HepG2 (cell line): ENCODE results near the gene ZNF584. TPM values are rescaled to one million over a fixed set of nuclear protein-coding genes. Genes with fewer than 3 reads are reported as not detected.

Experiments used
- ATAD3A ChIP-seq: sonication (generic); formaldehyde crosslinking; IDR thresholded peaks from 2 replicates; pipeline ENCODE4 v1.4.0; 2020; ENCODE audit warnings: missing genetic modification reagents
- DR1 ChIP-seq: sonication (generic); formaldehyde crosslinking; IDR thresholded peaks from 2 replicates; pipeline ENCODE4 v1.8.0; 2021; ENCODE audit warnings: mild to moderate bottlenecking, missing genetic modification reagents, inconsistent platforms
- EED ChIP-seq: sonication (generic); formaldehyde crosslinking; IDR thresholded peaks from 2 replicates; pipeline ENCODE4 v1.5.0; 2020; ENCODE audit warnings: mild to moderate bottlenecking, missing genetic modification reagents
- FOXA1 ChIP-seq, 2 experiments: fragments of 450-650 bp in 1 of 2; sonication (generic) in 1 of 2; formaldehyde crosslinking in 1 of 2; IDR thresholded peaks; 2 replicates each; pipeline versions ENCODE4 v1.4.0 to v1.6.1; 2016 to 2020; ENCODE audit warnings: missing genetic modification reagents in 1 of 2
- IRF1 ChIP-seq: sonication (generic); formaldehyde crosslinking; IDR thresholded peaks from 2 replicates; pipeline ENCODE4 v1.4.0; 2020; ENCODE audit warnings: low read depth, mild to moderate bottlenecking, missing genetic modification reagents
- POLR2A ChIP-seq, 2 experiments: IDR thresholded peaks; 2 replicates each; pipeline ENCODE4 v1.6.1; 2011; ENCODE audit warnings: low read depth in 2 of 2, low read length in 2 of 2, mild to moderate bottlenecking in 1 of 2, moderate library complexity in 1 of 2; ENCODE audit not compliant: insufficient read depth in 1 of 2
- RFX5 ChIP-seq: IDR thresholded peaks from 2 replicates; pipeline ENCODE4 v1.6.1; 2011; ENCODE audit warnings: low read depth, low read length, improper control_type of control experiment
- RXRB ChIP-seq: IDR thresholded peaks from 2 replicates; pipeline ENCODE4 v1.6.1; 2016; ENCODE audit warnings: borderline replicate concordance, missing genetic modification reagents, missing compliant biosample characterization
- SUZ12 ChIP-seq: fragments of 150-350 bp; IDR thresholded peaks from 2 replicates; pipeline ENCODE4 v1.6.1; 2014; ENCODE audit warnings: low read depth, low read length
- UBTF ChIP-seq: sonication (generic); formaldehyde crosslinking; IDR thresholded peaks from 2 replicates; pipeline ENCODE4 v1.4.0; 2020; ENCODE audit warnings: mild to moderate bottlenecking, missing genetic modification reagents
- ZBTB34 ChIP-seq: sonication (generic); formaldehyde crosslinking; IDR thresholded peaks from 2 replicates; pipeline ENCODE4 v1.8.0; 2022; ENCODE audit warnings: mild to moderate bottlenecking, missing genetic modification reagents
- ZNF20 ChIP-seq: sonication (generic); formaldehyde crosslinking; IDR thresholded peaks from 2 replicates; pipeline ENCODE4 v1.4.0; 2020; ENCODE audit warnings: mild to moderate bottlenecking, moderate library complexity, missing genetic modification reagents
- ZNF235 ChIP-seq: sonication (generic); formaldehyde crosslinking; IDR thresholded peaks from 2 replicates; pipeline ENCODE4 v1.8.1; 2023; ENCODE audit warnings: mild to moderate bottlenecking, missing genetic modification reagents, borderline replicate concordance
- ZNF430 ChIP-seq: sonication (generic); formaldehyde crosslinking; IDR thresholded peaks from 2 replicates; pipeline ENCODE4 v1.9.0; 2021; ENCODE audit warnings: mild to moderate bottlenecking, missing genetic modification reagents
- ZNF441 ChIP-seq: sonication (generic); formaldehyde crosslinking; IDR thresholded peaks from 2 replicates; pipeline ENCODE4 v1.7.0; 2021; ENCODE audit warnings: missing genetic modification reagents, borderline replicate concordance
- ZNF468 ChIP-seq: sonication (generic); formaldehyde crosslinking; IDR thresholded peaks from 2 replicates; pipeline ENCODE4 v1.8.0; 2022; ENCODE audit warnings: mild to moderate bottlenecking, moderate library complexity, missing genetic modification reagents
- ZNF564 ChIP-seq: sonication (generic); formaldehyde crosslinking; IDR thresholded peaks from 2 replicates; pipeline ENCODE4 v1.8.1; 2023; ENCODE audit warnings: mild to moderate bottlenecking, missing genetic modification reagents
- ZNF644 ChIP-seq: IDR thresholded peaks from 2 replicates; pipeline ENCODE4 v1.6.1; 2016; ENCODE audit warnings: low read depth
- ZNF749 ChIP-seq: sonication (generic); formaldehyde crosslinking; IDR thresholded peaks from 2 replicates; pipeline ENCODE4 v1.8.0; 2022; ENCODE audit warnings: mild to moderate bottlenecking, missing genetic modification reagents, moderate library complexity, borderline replicate concordance
- ZNF766 ChIP-seq: sonication (generic); formaldehyde crosslinking; IDR thresholded peaks from 2 replicates; pipeline ENCODE4 v1.5.0; 2020; ENCODE audit warnings: missing genetic modification reagents, borderline replicate concordance
- ZNF784 ChIP-seq: sonication (generic); formaldehyde crosslinking; IDR thresholded peaks from 2 replicates; pipeline ENCODE4 v1.5.1; 2020; ENCODE audit warnings: missing genetic modification reagents, mild to moderate bottlenecking, borderline replicate concordance
- ZSCAN30 ChIP-seq: sonication (generic); formaldehyde crosslinking; IDR thresholded peaks from 2 replicates; pipeline ENCODE4 v1.5.0; 2020; ENCODE audit warnings: mild to moderate bottlenecking, missing genetic modification reagents
- polyA plus RNA-seq, 8 experiments: library from polyadenylated mRNA; depleted of rRNA in 3 of 8; stranded (reverse) in 7 of 8; unstranded in 1 of 8; fragments of >200 nt; fragmentation: Illumina TruSeq in 4 of 8; extraction: Trizol in 4 of 8; gene quantifications; 2 replicates each; pipeline versions ENCODE4 v1.2.1 to v1.2.3, GENCODE V29; 2011 to 2016; ENCODE audit warnings: low read depth in 4 of 8, missing spikeins in 1 of 8, mixed read lengths in 1 of 8; ENCODE audit not compliant: insufficient read depth in 1 of 8
- total RNA-seq, 5 experiments: library from RNA; depleted of rRNA; stranded (reverse); fragments of >200 nt; fragmentation: Illumina TruSeq; extraction: Trizol; gene quantifications; 2 replicates each; pipeline ENCODE4 v1.2.3, GENCODE V29; 2016; ENCODE audit warnings: low read depth in 1 of 5
- TF ChIP-seq, protein P1 (sequence below): fragments of 450-650 bp; IDR thresholded peaks from 2 replicates; pipeline ENCODE4 v1.6.1; 2016

ZNF584 gene
- total and polyA plus RNA-seq, 2 of the 13 experiments (the other 11 are each of a cell fraction or from before 2014, with no cell fraction given), result 2.4 to 7.0 TPM

GRCh38 chr19:58466760-58467589, 58.5 kb downstream of the ZNF584 start, which contains the start of gene ZNF324 (continued):
- TF ChIP-seq UBTF (peak; percentile 47), RFX5 (no peak), FOXA1 (IDR thresholded peaks at IDR 0.05) (no peak), FOXA1 (CRISPR knock-in tag; IDR thresholded peaks at IDR 0.05) (0 out of 2 replicates have a peak, but pooled peaks have one; percentile 11), IRF1 (no peak), ZNF468 (no peak), EED (0 out of 2 replicates have a peak, but pooled peaks have one; percentile 15), ATAD3A (no peak), ZNF644 (CRISPR knock-in tag) (no peak), RXRB (no peak), SUZ12 (peak; percentile 69), POLR2A (IDR thresholded peaks at IDR 0.05; ENCODE audit: insufficient read depth in 1 of 2, low read depth in 2 of 2, low read length in 2 of 2) (peak; percentile 64 to 74), ZNF749 (CRISPR knock-in tag) (no peak; the same call in 1 of the 2 replicates), ZNF564 (CRISPR knock-in tag) (no peak), ZNF784 (no peak), DR1 (CRISPR knock-in tag) (peak; percentile 46; the same call in 1 of the 2 replicates), ZNF766 (0 out of 2 replicates have a peak, but pooled peaks have one; percentile 27), ZBTB34 (no peak), ZSCAN30 (no peak), ZNF235 (CRISPR knock-in tag) (no peak), ZNF441 (no peak), ZNF20 (no peak), ZNF430 (CRISPR knock-in tag) (0 out of 2 replicates have a peak, but pooled peaks have one; percentile 31)
- TF ChIP-seq, protein P1, sequence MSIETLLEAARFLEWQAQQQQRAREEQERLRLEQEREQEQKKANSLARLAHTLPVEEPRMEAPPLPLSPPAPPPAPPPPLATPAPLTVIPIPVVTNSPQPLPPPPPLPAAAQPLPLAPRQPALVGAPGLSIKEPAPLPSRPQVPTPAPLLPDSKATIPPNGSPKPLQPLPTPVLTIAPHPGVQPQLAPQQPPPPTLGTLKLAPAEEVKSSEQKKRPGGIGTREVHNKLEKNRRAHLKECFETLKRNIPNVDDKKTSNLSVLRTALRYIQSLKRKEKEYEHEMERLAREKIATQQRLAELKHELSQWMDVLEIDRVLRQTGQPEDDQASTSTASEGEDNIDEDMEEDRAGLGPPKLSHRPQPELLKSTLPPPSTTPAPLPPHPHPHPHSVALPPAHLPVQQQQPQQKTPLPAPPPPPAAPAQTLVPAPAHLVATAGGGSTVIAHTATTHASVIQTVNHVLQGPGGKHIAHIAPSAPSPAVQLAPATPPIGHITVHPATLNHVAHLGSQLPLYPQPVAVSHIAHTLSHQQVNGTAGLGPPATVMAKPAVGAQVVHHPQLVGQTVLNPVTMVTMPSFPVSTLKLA, result peak; percentile 89
